Kidney (tissue), 14 donors: Measurements from ENCODE around the gene MRPS14. TPM values are rescaled to one million over a fixed set of nuclear protein-coding genes. Genes with fewer than 3 reads are reported as not detected.

Experiments used
- DNase-seq, 5 donors: peaks; one replicate each; pipeline ENCODE4 v3.0.0-alpha.2; 2013 to 2020
- FAIRE-seq: peaks from 2 replicates; lab custom pipeline; 2012; peaks lifted over from hg19 to GRCh38; lab: Jason Lieb, UNC
- H3K27ac ChIP-seq, 2 donors: one replicate each; pipeline ENCODE4 v1.7.0; 2013; ENCODE audit warnings: low read depth in 2 of 2, low read length in 2 of 2, inconsistent platforms in 1 of 2
- H3K27me3 ChIP-seq: one replicate; pipeline ENCODE4 v1.7.1; 2013; ENCODE audit warnings: low read length, inconsistent platforms; ENCODE audit not compliant: control insufficient read depth, insufficient read depth
- H3K36me3 ChIP-seq, 3 donors: one replicate each; pipeline versions ENCODE4 v1.7.0 to v1.7.1; 2013; ENCODE audit warnings: low read length in 3 of 3, control low read depth in 1 of 3, inconsistent platforms in 1 of 3; ENCODE audit not compliant: insufficient read depth in 3 of 3, control insufficient read depth in 2 of 3
- H3K4me1 ChIP-seq, 3 donors: one replicate each; pipeline versions ENCODE4 v1.7.0 to v1.7.1; 2013; ENCODE audit warnings: low read length in 3 of 3, inconsistent platforms in 1 of 3, low read depth in 1 of 3; ENCODE audit not compliant: control insufficient read depth in 2 of 3, insufficient read depth in 2 of 3
- H3K4me3 ChIP-seq, 3 donors: one replicate each; pipeline versions ENCODE4 v1.7.0 to v1.8.1; 2013; ENCODE audit warnings: low read length in 3 of 3, control low read depth in 1 of 3, inconsistent platforms in 1 of 3
- H3K9ac ChIP-seq, 3 donors: one replicate each; pipeline versions ENCODE4 v1.7.0 to v1.7.1; 2013; ENCODE audit warnings: low read length in 3 of 3, control low read depth in 1 of 3, inconsistent platforms in 1 of 3
- H3K9me3 ChIP-seq, 3 donors: one replicate each; pipeline versions ENCODE4 v1.7.0 to v1.7.1; 2013; ENCODE audit warnings: low read length in 3 of 3, control low read depth in 1 of 3, inconsistent platforms in 1 of 3; ENCODE audit not compliant: control insufficient read depth in 2 of 3, insufficient read depth in 1 of 3
- CTCF ChIP-seq: IDR thresholded peaks from 3 replicates; pipeline ENCODE4 v1.5.1; 2012; ENCODE audit warnings: mild to moderate bottlenecking, moderate library complexity, borderline replicate concordance; ENCODE audit not compliant: insufficient read depth; ENCODE audit errors: extremely low read depth
- intact Hi-C: fragments of 100-400 bp; cut with DNase I; formaldehyde crosslinking; loops from one replicate; pipeline ENCODE4 v1.11.1; 2022
- polyA plus RNA-seq: library from polyadenylated mRNA; stranded (reverse); fragments of 350-450 nt; fragmentation: Illumina TruSeq; extraction: RNeasy Lipid Tissue Mini Kit (QIAGEN cat#74804); gene quantifications from one replicate; pipeline ENCODE4 v1.2.3, GENCODE V29; 2014; ENCODE audit warnings: low read depth, low replicate concordance; ENCODE audit not compliant: insufficient read depth
- total RNA-seq: library from RNA; stranded (reverse); fragmentation: NEBNext Ultra II Directional; extraction: Animal tissue kit (Norgen Biotek cat#: 25700); gene quantifications from one replicate; pipeline ENCODE4 v1.2.1, GENCODE V29; 2021
- donor health status: control.
- donor health status: control.
- donor health status: control.
- donor health status: control.
- donor health status: control.
- donor health status: DM: yes; HTN: yes; CAD: no.
- donor health status: Normal renal cell carcinoma (clear cell type).

Gene MRPS14
- total and polyA plus RNA-seq, 2 donors from 2014 or later: 35.7 to 48.0 TPM

- FAIRE-seq (no peak), DNase-seq (no peak)
- Histone ChIP-seq H3K27me3 (no peaks in the 10 kb centered on the region), H3K4me3 (no peak overlapping the region), H3K9ac (no peak overlapping the region), H3K36me3 (peaks cover 0 to 4% (median 0%) of the 10 kb centered on the region in 3 donors), H3K27ac (no peak overlapping the region), H3K4me1 (no peaks in the 10 kb centered on the region), H3K9me3 (no peaks in the 10 kb centered on the region)
- TF ChIP-seq CTCF: no peak
- intact Hi-C loops: no loop called here
Measured at GRCh38 chr1:174974711-174975119, 48.5 kb downstream of the MRPS14 start.

- no peak for DNase-seq
- intact Hi-C loops: no loop called here
- FAIRE-seq: no peak
- Histone ChIP-seq H3K27me3 (no peaks in the 10 kb centered on the region), H3K36me3 (peaks cover 0 to 2% (median 0%) of the 10 kb centered on the region in 3 donors), H3K9me3 (no peaks in the 10 kb centered on the region), H3K4me3 (no peak overlapping the region), H3K4me1 (peaks cover 0 to 6% (median 0%) of the 10 kb centered on the region in 3 donors), H3K9ac (no peak overlapping the region), H3K27ac (no peak overlapping the region)
- no peak for TF ChIP-seq CTCF
Measured at GRCh38 chr1:174971902-174972301, 51.3 kb downstream of the MRPS14 start.

GRCh38 chr1:174971466-174971865 is 51.8 kb downstream of the MRPS14 start:
- intact Hi-C loops: no loop called here
- Histone ChIP-seq H3K27ac (no peak overlapping the region), H3K4me3 (no peak overlapping the region), H3K4me1 (peaks cover 0 to 6% (median 2%) of the 10 kb centered on the region in 3 donors), H3K36me3 (peaks cover 0 to 2% (median 0%) of the 10 kb centered on the region in 3 donors), H3K27me3 (no peaks in the 10 kb centered on the region), H3K9me3 (no peaks in the 10 kb centered on the region), H3K9ac (no peak overlapping the region)
- no peak for FAIRE-seq
- DNase-seq: no peak
- TF ChIP-seq CTCF: no peak

GRCh38 chr1:174969977-174970376 is 53.2 kb downstream of the MRPS14 start:
- no peaks in the 10 kb centered on the region for H3K9me3 ChIP-seq
- no peak for FAIRE-seq
- intact Hi-C loops: no loop called here

More at GRCh38 chr1:174969977-174970376, 53.2 kb downstream of the MRPS14 start:
- TF ChIP-seq CTCF: no peak
- Histone ChIP-seq H3K27me3 (no peaks in the 10 kb centered on the region), H3K9ac (no peak overlapping the region), H3K4me3 (no peak overlapping the region), H3K36me3 (peaks cover 0 to 2% (median 0%) of the 10 kb centered on the region in 3 donors), H3K27ac (no peak overlapping the region), H3K4me1 (peaks cover 5 to 20% (median 11%) of the 10 kb centered on the region in 3 donors)
- no peak for DNase-seq
